WTC11 (cell line): ENCODE data around the gene MS4A4A. TPM values are rescaled to one million over a fixed set of nuclear protein-coding genes. Genes with fewer than 3 reads are reported as not detected.

Experiments
- ATAC-seq: fragments of 200-7000 bp; cut with Tn5 transposase; 2 replicates; pipeline ENCODE4 v1.10.0; 2021; ENCODE audit warnings: mild to moderate bottlenecking, moderate library complexity
- CTCF ChIA-PET: fragments of 300-600 bp; sonication (Branson Sonifier 250); formaldehyde crosslinking; loops from one replicate; lab custom pipeline; 2021; ENCODE audit warnings: antibody characterized with exemption; lab: Charles Lee
- POLR2A ChIA-PET: fragments of 350-600 bp; sonication (Branson Sonifier 250); formaldehyde crosslinking; loops from one replicate; lab custom pipeline; 2021; ENCODE audit warnings: antibody characterized with exemption; lab: Charles Lee
- DNase-seq: peaks from one replicate; pipeline ENCODE4 v3.0.0; 2021; ENCODE audit warnings: low spot score
- H3K27ac Mint-ChIP-seq: 2 replicates; pipeline ENCODE4 v1.8.0; 2021; ENCODE audit warnings: mixed read lengths
- H3K27me3 Mint-ChIP-seq: 2 replicates; pipeline ENCODE4 v1.8.0; 2021; ENCODE audit warnings: low read depth, mild to moderate bottlenecking, moderate library complexity, mixed read lengths
- H3K36me3 Mint-ChIP-seq: 2 replicates; pipeline ENCODE4 v1.8.0; 2021; ENCODE audit warnings: mixed read lengths
- H3K4me1 Mint-ChIP-seq: 2 replicates; pipeline ENCODE4 v1.8.0; 2022; ENCODE audit warnings: mixed read lengths
- H3K4me3 Mint-ChIP-seq: 2 replicates; pipeline ENCODE4 v1.8.0; 2021; ENCODE audit warnings: mild to moderate bottlenecking, moderate library complexity, mixed read lengths
- H3K9me3 Mint-ChIP-seq: 2 replicates; pipeline ENCODE4 v1.8.0; 2021; ENCODE audit warnings: mixed read lengths
- AFF4 ChIP-seq: sonication (generic); formaldehyde crosslinking; IDR thresholded peaks from 2 replicates; pipeline ENCODE4 v1.8.1; 2023; ENCODE audit warnings: mild to moderate bottlenecking, missing genetic modification reagents, borderline replicate concordance
- AR ChIP-seq: fragments of 250-450 bp; sonication (Bioruptor Pico); IDR thresholded peaks from 2 replicates; pipeline ENCODE4 v1.9.0; 2021; ENCODE audit warnings: mild to moderate bottlenecking
- CBFB ChIP-seq: sonication (generic); formaldehyde crosslinking; IDR thresholded peaks from 2 replicates; pipeline ENCODE4 v1.8.1; 2022; ENCODE audit warnings: mild to moderate bottlenecking, low read depth, missing genetic modification reagents
- E2F4 ChIP-seq: sonication (generic); formaldehyde crosslinking; IDR thresholded peaks from 2 replicates; pipeline ENCODE4 v1.8.1; 2022; ENCODE audit warnings: low read depth, mild to moderate bottlenecking, moderate library complexity, missing genetic modification reagents, borderline replicate concordance
- EMX1 ChIP-seq: fragments of 250-450 bp; sonication (Bioruptor Pico); IDR thresholded peaks from 2 replicates; pipeline ENCODE4 v1.8.0; 2021; ENCODE audit warnings: mild to moderate bottlenecking
- ETV6 ChIP-seq: sonication (generic); formaldehyde crosslinking; IDR thresholded peaks from 2 replicates; pipeline ENCODE4 v1.8.1; 2022; ENCODE audit warnings: mild to moderate bottlenecking, missing genetic modification reagents
- FOXP4 ChIP-seq: sonication (generic); formaldehyde crosslinking; IDR thresholded peaks from 2 replicates; pipeline ENCODE4 v1.8.0; 2022; ENCODE audit warnings: mild to moderate bottlenecking, missing genetic modification reagents
- GABPB1 ChIP-seq: sonication (generic); formaldehyde crosslinking; IDR thresholded peaks from 2 replicates; pipeline ENCODE4 v1.8.1; 2023; ENCODE audit warnings: mild to moderate bottlenecking, missing genetic modification reagents
- GRHL2 ChIP-seq: fragments of 250-450 bp; sonication (Bioruptor Pico); IDR thresholded peaks from 2 replicates; pipeline ENCODE4 v1.8.0; 2022; ENCODE audit warnings: mild to moderate bottlenecking, moderate library complexity; ENCODE audit not compliant: insufficient replicate concordance, severe bottlenecking
- JAZF1 ChIP-seq: fragments of 250-450 bp; sonication (Bioruptor Pico); IDR thresholded peaks from 2 replicates; pipeline ENCODE4 v1.9.0; 2021; ENCODE audit warnings: moderate library complexity, mild to moderate bottlenecking, inconsistent platforms
- NFATC4 ChIP-seq: fragments of 250-450 bp; sonication (Bioruptor Pico); IDR thresholded peaks from 2 replicates; pipeline ENCODE4 v1.9.0; 2021; ENCODE audit warnings: mild to moderate bottlenecking
- NR2C2 ChIP-seq: sonication (generic); formaldehyde crosslinking; IDR thresholded peaks from 2 replicates; pipeline ENCODE4 v1.8.0; 2022; ENCODE audit warnings: mild to moderate bottlenecking, missing genetic modification reagents
- NR3C1 ChIP-seq: sonication (generic); formaldehyde crosslinking; conservative IDR thresholded peaks from 2 replicates; pipeline ENCODE4 v1.8.1; 2023; ENCODE audit warnings: low read depth, mild to moderate bottlenecking, missing genetic modification reagents
- ZNF425 ChIP-seq: fragments of 250-450 bp; sonication (Bioruptor Pico); conservative IDR thresholded peaks from 2 replicates; pipeline ENCODE4 v1.9.0; 2021; ENCODE audit warnings: mild to moderate bottlenecking
- ZNF512 ChIP-seq: sonication (generic); formaldehyde crosslinking; IDR thresholded peaks from 2 replicates; pipeline ENCODE4 v1.8.1; 2022; ENCODE audit warnings: missing genetic modification reagents, borderline replicate concordance
- ZNF671 ChIP-seq: fragments of 250-450 bp; sonication (Bioruptor Pico); IDR thresholded peaks from 2 replicates; pipeline ENCODE4 v1.8.0; 2021; ENCODE audit warnings: mild to moderate bottlenecking
- total RNA-seq: library from RNA; stranded (reverse); gene quantifications from 3 replicates; pipeline ENCODE4 v1.2.3, GENCODE V29; 2021

MS4A4A gene
- total RNA-seq, 1 experiment from 2014 or later = not detected

- TF ChIP-seq GABPB1 (CRISPR knock-in tag) = no peak
- TF ChIP-seq E2F4 (CRISPR knock-in tag) = no peak
- TF ChIP-seq GRHL2 (CRISPR knock-in tag) = no peak
- TF ChIP-seq FOXP4 (CRISPR knock-in tag) = no peak
- TF ChIP-seq CBFB = no peak
- no peak for TF ChIP-seq AFF4 (CRISPR knock-in tag)
- no peak for TF ChIP-seq NR3C1 (CRISPR knock-in tag)
- TF ChIP-seq AR (CRISPR knock-in tag) = no peak
- TF ChIP-seq ZNF512 (CRISPR knock-in tag) = no peak
- TF ChIP-seq ZNF425 (CRISPR knock-in tag) = no peak
- DNase-seq (no peak), ATAC-seq (no peak)
- Mint-ChIP-seq H3K4me3 (no peak overlapping the region), H3K36me3 (peaks cover 29% of the 10 kb centered on the region), H3K27me3 (no peaks in the 10 kb centered on the region; the same call in 1 of the 2 replicates), H3K27ac (no peak overlapping the region), H3K9me3 (peaks cover 45% of the 10 kb centered on the region), H3K4me1 (peaks cover 3% of the 10 kb centered on the region; the same call in 1 of the 2 replicates)
- ChIA-PET CTCF (no interaction called here), POLR2A (no interaction called here)
Observed at GRCh38 chr11:60292145-60292544, 11.7 kb downstream of the MS4A4A start.

DNA sequence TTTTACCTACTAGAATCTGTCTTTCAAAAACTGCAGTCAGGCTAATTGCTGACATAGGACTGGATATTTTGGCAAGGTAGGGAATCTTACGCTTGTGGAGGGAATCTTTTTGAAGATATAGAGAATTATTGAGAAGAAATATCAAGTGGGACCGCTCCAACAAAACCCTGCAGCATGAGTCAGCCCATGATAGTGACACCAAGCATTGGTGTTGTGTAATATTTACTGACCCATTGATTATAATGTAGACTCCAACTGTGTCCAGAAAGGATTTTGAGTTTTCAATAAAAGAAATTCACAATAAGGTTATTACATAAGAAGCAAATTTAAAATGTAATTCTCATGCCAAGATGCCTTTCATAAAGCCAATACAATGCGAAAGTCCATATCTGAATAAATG is 20.7 kb downstream of the MS4A4A start:
- ATAC-seq = no peak
- Mint-ChIP-seq H3K36me3 (no peaks in the 10 kb centered on the region), H3K27me3 (no peaks in the 10 kb centered on the region), H3K4me3 (no peak overlapping the region), H3K9me3 (no peaks in the 10 kb centered on the region), H3K4me1 (peaks cover 5% of the 10 kb centered on the region), H3K27ac (no peak overlapping the region)
- ChIA-PET CTCF (no interaction called here), POLR2A (no interaction called here)
- DNase-seq = no peak
- TF ChIP-seq JAZF1 (CRISPR knock-in tag) (no peak), NR2C2 (CRISPR knock-in tag) (no peak), NFATC4 (CRISPR knock-in tag) (no peak), ZNF512 (CRISPR knock-in tag) (no peak), EMX1 (CRISPR knock-in tag) (no peak), ETV6 (CRISPR knock-in tag) (no peak), ZNF425 (CRISPR knock-in tag) (no peak), GRHL2 (CRISPR knock-in tag) (no peak), ZNF671 (no peak)
